Activated CD8-positive, alpha-beta memory T cell treated with anti-CD3 and anti-CD28 coated beads for 1 hour (primary cell): ENCODE results near the gene SLC6A3.

Experiments used
- DNase-seq, 2 donors: peaks; one replicate each; pipeline ENCODE4 v3.0.0-alpha.2; 2020; ENCODE audit warnings: low read depth in 1 of 2; ENCODE audit errors: extremely low read depth in 1 of 2

Gene SLC6A3

GRCh38 chr5:1445313-1445688 lies at the start of gene SLC6A3:
TSS of gene SLC6A3 (minus strand) at chr5:1445440. CDS start at chr5:1443197, 2,243 bp downstream.
- DNase-seq = peak; percentile 8 to 18

GRCh38 chr5:1493941-1494340 lies 48.7 kb upstream of the SLC6A3 start:
- DNase-seq = no peak

- DNase-seq = no peak
Observed at GRCh38 chr5:1493413-1493812, 48.2 kb upstream of the SLC6A3 start.

GRCh38 chr5:1492757-1493156 lies 47.5 kb upstream of the SLC6A3 start:
- no peak for DNase-seq

- no peak for DNase-seq
Observed at GRCh38 chr5:1490376-1490775, 45.1 kb upstream of the SLC6A3 start.

GRCh38 chr5:1489754-1490153 lies 44.5 kb upstream of the SLC6A3 start:
- no peak for DNase-seq

- no peak for DNase-seq
Observed at GRCh38 chr5:1488882-1489680, 43.8 kb upstream of the SLC6A3 start.

- no peak for DNase-seq
Observed at GRCh38 chr5:1487079-1487764, 42.0 kb upstream of the SLC6A3 start.

- DNase-seq = no peak
Observed at GRCh38 chr5:1486271-1486670, 41.0 kb upstream of the SLC6A3 start.

GRCh38 chr5:1485579-1486118 lies 40.4 kb upstream of the SLC6A3 start:
- DNase-seq = no peak

- DNase-seq = no peak
Observed at GRCh38 chr5:1484730-1485578, 39.7 kb upstream of the SLC6A3 start.

GRCh38 chr5:1483856-1484729 lies 38.9 kb upstream of the SLC6A3 start:
- no peak for DNase-seq

GRCh38 chr5:1483064-1483463 lies 37.8 kb upstream of the SLC6A3 start:
- no peak for DNase-seq

- DNase-seq = no peak
Observed at GRCh38 chr5:1481959-1482331, 36.7 kb upstream of the SLC6A3 start.

GRCh38 chr5:1481266-1481958 lies 36.2 kb upstream of the SLC6A3 start:
- DNase-seq = no peak

- no peak for DNase-seq
Observed at GRCh38 chr5:1480806-1481205, 35.6 kb upstream of the SLC6A3 start.

GRCh38 chr5:1480217-1480616 lies 35.0 kb upstream of the SLC6A3 start:
- DNase-seq = no peak

- peak in 1 of 2 donors; percentile 26 for DNase-seq
Observed at GRCh38 chr5:1479581-1480188, 34.4 kb upstream of the SLC6A3 start.

- DNase-seq = no peak
Observed at GRCh38 chr5:1479066-1479465, 33.8 kb upstream of the SLC6A3 start.
